ENCODE data around the gene MMS19. TPM values are rescaled to one million over a fixed set of nuclear protein-coding genes. Genes with fewer than 3 reads are reported as not detected.
"Not testable (repeated sequence)": the region's sequence is repeated elsewhere in the genome, so short reads cannot be mapped to it uniquely, and the experiment has no call there.

Gene MMS19
- total RNA-seq, 8 experiments from 2014 or later, result 42.8 to 77.5 (median 56.4) TPM

- H3K4me3 ChIP-seq, result no peak overlapping the region
- H3K4me1 ChIP-seq (replicated peaks in 1 of 2), result peaks cover 0 to 7% of the 10 kb centered on the region in 2 donors
- ATAC-seq (replicated peaks in 6 of 8), result peak in 5 of 8 experiments; percentile 33 to 77 (median 35)
- H3K27ac ChIP-seq, result no peak overlapping the region
- in situ Hi-C loops (cut with MboI; ENCODE audit: low pct_unique_long_range_greater_than_20kb in 2 of 9, low sequenced_read_pairs in 9 of 9, unreplicated experiment in 9 of 9), result no loop called here
- WGBS, 10 experiments, result 80 to 94% (median 86%) methylated on average over 1 to 4 of the region's 6 CpGs; no CpG with 5 or more reads in 6 of the 10 experiments
Observed at GRCh38 chr10:97534746-97535367, 36.6 kb upstream of the MMS19 start.

- ATAC-seq (replicated peaks in 6 of 8), result peak in 1 of 8 experiments; percentile 45
- H3K27ac ChIP-seq, result no peak overlapping the region
Observed at GRCh38 chr10:97533888-97534287, 35.7 kb upstream of the MMS19 start.

GRCh38 chr10:97532935-97533671 lies 34.9 kb upstream of the MMS19 start:
- Histone ChIP-seq H3K4me1 (replicated peaks in 1 of 2) (peaks cover 0 to 5% of the 10 kb centered on the region in 2 donors), H3K27ac (no peak overlapping the region), H3K4me3 (no peak overlapping the region)
- peak; percentile 42 to 91 (median 56) for ATAC-seq (replicated peaks in 6 of 8)
- in situ Hi-C loops (cut with MboI; ENCODE audit: low pct_unique_long_range_greater_than_20kb in 2 of 9, low sequenced_read_pairs in 9 of 9, unreplicated experiment in 9 of 9), result no loop called here
- 60 to 100% (median 70%) methylated on average over 1 to 2 of the region's 12 CpGs; no CpG with 5 or more reads in 5 of the 10 experiments for WGBS, 10 experiments

More at GRCh38 chr10:97533888-97534287, 35.7 kb upstream of the MMS19 start:
- Histone ChIP-seq H3K4me1 (replicated peaks in 1 of 2) (peaks cover 0 to 5% of the 10 kb centered on the region in 2 donors), H3K4me3 (no peak overlapping the region)
- WGBS, 10 experiments, result 0 to 100% (median 90%) methylated on average over 1 to 2 of the region's 6 CpGs; no CpG with 5 or more reads in 3 of the 10 experiments
- in situ Hi-C loops (cut with MboI; ENCODE audit: low pct_unique_long_range_greater_than_20kb in 2 of 9, low sequenced_read_pairs in 9 of 9, unreplicated experiment in 9 of 9), result no loop called here

GRCh38 chr10:97531401-97531986 lies 33.3 kb upstream of the MMS19 start:
- in situ Hi-C loops (cut with MboI; ENCODE audit: low pct_unique_long_range_greater_than_20kb in 2 of 9, low sequenced_read_pairs in 9 of 9, unreplicated experiment in 9 of 9), result no loop called here
- WGBS, 10 experiments, result 40 to 96% (median 88%) methylated on average over 1 to 6 of the region's 10 CpGs; no CpG with 5 or more reads in 4 of the 10 experiments
- H3K4me3 ChIP-seq, result no peak overlapping the region
- H3K27ac ChIP-seq, result no peak overlapping the region
- peaks cover 0 to 5% of the 10 kb centered on the region in 2 donors for H3K4me1 ChIP-seq (replicated peaks in 1 of 2)
- no peak for ATAC-seq (replicated peaks in 6 of 8)

GRCh38 chr10:97529685-97530465 lies 31.7 kb upstream of the MMS19 start:
- in situ Hi-C loops (cut with MboI; ENCODE audit: low pct_unique_long_range_greater_than_20kb in 2 of 9, low sequenced_read_pairs in 9 of 9, unreplicated experiment in 9 of 9), result no loop called here
- 53 to 100% (median 83%) methylated on average over 1 to 6 of the region's 14 CpGs; no CpG with 5 or more reads in 1 of the 10 experiments for WGBS, 10 experiments
- Histone ChIP-seq H3K4me1 (replicated peaks in 1 of 2) (peaks cover 0 to 5% of the 10 kb centered on the region in 2 donors), H3K27ac (no peak overlapping the region), H3K4me3 (no peak overlapping the region)
- ATAC-seq (replicated peaks in 6 of 8), result no peak

GRCh38 chr10:97528876-97529275 lies 30.7 kb upstream of the MMS19 start:
- H3K4me1 ChIP-seq (replicated peaks in 1 of 2); ATAC-seq (replicated peaks in 6 of 8); H3K4me3 ChIP-seq; H3K27ac ChIP-seq; in situ Hi-C loops (cut with MboI; ENCODE audit: low pct_unique_long_range_greater_than_20kb in 2 of 9, low sequenced_read_pairs in 9 of 9, unreplicated experiment in 9 of 9): not testable (repeated sequence)
- no CpG with 5 or more reads among the region's 29 CpGs for WGBS, 10 experiments

GRCh38 chr10:97525683-97526110 lies 27.5 kb upstream of the MMS19 start:
- in situ Hi-C loops (cut with MboI; ENCODE audit: low pct_unique_long_range_greater_than_20kb in 2 of 9, low sequenced_read_pairs in 9 of 9, unreplicated experiment in 9 of 9), result no loop called here
- no peak overlapping the region for H3K4me3 ChIP-seq
- WGBS, 10 experiments, result 83 to 100% (median 100%) methylated on average over 1 of the region's 1 CpG; no CpG with 5 or more reads in 4 of the 10 experiments
- ATAC-seq (replicated peaks in 6 of 8), result no peak
- H3K4me1 ChIP-seq (replicated peaks in 1 of 2), result no peaks in the 10 kb centered on the region
- H3K27ac ChIP-seq, result no peak overlapping the region

- Histone ChIP-seq H3K4me3 (no peak overlapping the region), H3K27ac (no peak overlapping the region), H3K4me1 (replicated peaks in 1 of 2) (no peaks in the 10 kb centered on the region)
- 54 to 94% (median 80%) methylated on average over 2 to 5 of the region's 5 CpGs; no CpG with 5 or more reads in 4 of the 10 experiments for WGBS, 10 experiments
- in situ Hi-C loops (cut with MboI; ENCODE audit: low pct_unique_long_range_greater_than_20kb in 2 of 9, low sequenced_read_pairs in 9 of 9, unreplicated experiment in 9 of 9), result no loop called here
- peak in 1 of 8 experiments; percentile 44 for ATAC-seq (replicated peaks in 6 of 8)
Observed at GRCh38 chr10:97525086-97525485, 26.9 kb upstream of the MMS19 start.

- no peak overlapping the region for H3K4me3 ChIP-seq
- H3K27ac ChIP-seq, result no peak overlapping the region
- in situ Hi-C loops (cut with MboI; ENCODE audit: low pct_unique_long_range_greater_than_20kb in 2 of 9, low sequenced_read_pairs in 9 of 9, unreplicated experiment in 9 of 9), result no loop called here
- WGBS, 10 experiments, result 49 to 91% (median 83%) methylated on average over 1 to 6 of the region's 8 CpGs; no CpG with 5 or more reads in 3 of the 10 experiments
- H3K4me1 ChIP-seq (replicated peaks in 1 of 2), result peaks cover 8 to 17% of the 10 kb centered on the region in 2 donors
- ATAC-seq (replicated peaks in 6 of 8), result peak in 1 of 8 experiments; percentile 30
Observed at GRCh38 chr10:97522937-97523336, 24.7 kb upstream of the MMS19 start.

GRCh38 chr10:97522071-97522470 lies 23.8 kb upstream of the MMS19 start:
- Histone ChIP-seq H3K27ac (no peak overlapping the region), H3K4me3 (no peak overlapping the region), H3K4me1 (replicated peaks in 1 of 2) (peaks cover 8 to 17% of the 10 kb centered on the region in 2 donors)
- 60 to 89% (median 76%) methylated on average over 3 to 6 of the region's 6 CpGs; no CpG with 5 or more reads in 5 of the 10 experiments for WGBS, 10 experiments
- in situ Hi-C loops (cut with MboI; ENCODE audit: low pct_unique_long_range_greater_than_20kb in 2 of 9, low sequenced_read_pairs in 9 of 9, unreplicated experiment in 9 of 9), result no loop called here
- ATAC-seq (replicated peaks in 6 of 8), result no peak

- Histone ChIP-seq H3K27ac (no peak overlapping the region), H3K4me3 (no peak overlapping the region), H3K4me1 (replicated peaks in 1 of 2) (peaks cover 8 to 17% of the 10 kb centered on the region in 2 donors)
- in situ Hi-C loops (cut with MboI; ENCODE audit: low pct_unique_long_range_greater_than_20kb in 2 of 9, low sequenced_read_pairs in 9 of 9, unreplicated experiment in 9 of 9), result no loop called here
- 68 to 100% (median 83%) methylated on average over 1 to 5 of the region's 11 CpGs; no CpG with 5 or more reads in 3 of the 10 experiments for WGBS, 10 experiments
- ATAC-seq (replicated peaks in 6 of 8), result no peak
Observed at GRCh38 chr10:97520978-97521761, 22.9 kb upstream of the MMS19 start.

GRCh38 chr10:97520520-97520919 lies 22.3 kb upstream of the MMS19 start:
- peaks cover 9 to 22% of the 10 kb centered on the region in 2 donors for H3K4me1 ChIP-seq (replicated peaks in 1 of 2)
- no peak overlapping the region for H3K27ac ChIP-seq
- in situ Hi-C loops (cut with MboI; ENCODE audit: low pct_unique_long_range_greater_than_20kb in 2 of 9, low sequenced_read_pairs in 9 of 9, unreplicated experiment in 9 of 9), result no loop called here
- no peak overlapping the region for H3K4me3 ChIP-seq
- no peak for ATAC-seq (replicated peaks in 6 of 8)
- 67 to 100% (median 80%) methylated on average over 1 to 4 of the region's 5 CpGs; no CpG with 5 or more reads in 4 of the 10 experiments for WGBS, 10 experiments

All from motor neuron (in vitro differentiated cells).